PFSK-1 (cell line): ENCODE results near the gene FAM78B.

Experiments used
- FOXP2 ChIP-seq: optimal IDR thresholded peaks from 2 replicates; pipeline ENCODE3; 2011; ENCODE audit warnings: borderline replicate concordance, control low read depth, inconsistent platforms; ENCODE audit not compliant: insufficient read depth; ENCODE audit errors: extremely low read length, extremely low read depth
- POLR2AphosphoS5 ChIP-seq: IDR thresholded peaks from 2 replicates; pipeline ENCODE4 v1.6.1; 2012; ENCODE audit warnings: low read depth, mild to moderate bottlenecking, control low read depth, low read length, moderate library complexity
- REST ChIP-seq, 2 experiments: IDR thresholded peaks; 2 replicates each; pipeline versions ENCODE4 v1.6.1 to v1.8.0; 2011 to 2012; ENCODE audit warnings: low read depth in 2 of 2, low read length in 2 of 2, control low read depth in 1 of 2, inconsistent platforms in 1 of 2, mild to moderate bottlenecking in 1 of 2, moderate library complexity in 1 of 2; ENCODE audit not compliant: insufficient read depth in 1 of 2
- SIN3A ChIP-seq: IDR thresholded peaks from 2 replicates; pipeline ENCODE4 v1.6.1; 2012; ENCODE audit warnings: mild to moderate bottlenecking, low read length, moderate library complexity, borderline replicate concordance; ENCODE audit not compliant: insufficient read depth
- TAF1 ChIP-seq: IDR thresholded peaks from 2 replicates; pipeline ENCODE4 v1.6.1; 2012; ENCODE audit warnings: low read length, control low read depth, borderline replicate concordance; ENCODE audit not compliant: insufficient read depth

DNA sequence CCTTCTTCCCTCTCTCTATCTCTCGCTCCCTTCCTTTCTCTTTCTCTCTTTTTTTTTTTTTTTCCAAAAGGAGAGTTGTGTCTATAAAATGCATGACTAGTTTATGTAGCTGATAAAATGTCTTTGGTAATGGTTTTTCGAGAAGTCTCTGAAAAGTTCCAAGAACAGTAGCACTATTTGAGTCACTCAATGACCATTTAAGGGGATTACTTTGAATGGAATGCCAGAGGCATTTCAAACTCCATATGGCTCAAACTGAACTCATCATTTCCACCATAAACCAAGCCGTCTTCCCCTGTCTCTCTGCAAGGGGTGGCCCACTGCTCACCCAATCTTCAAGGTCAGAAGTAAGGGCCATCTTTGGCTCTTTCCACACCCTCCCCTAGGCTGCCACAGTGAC lies 93.3 kb downstream of the FAM78B start:
- TF ChIP-seq TAF1 (no peak), SIN3A (no peak), POLR2AphosphoS5 (no peak), REST (IDR thresholded peaks at IDR 0.05; ENCODE audit: insufficient read depth in 1 of 2, low read depth in 2 of 2, low read length in 2 of 2) (no peak), FOXP2 (no peak)
